Activated naive CD8-positive, alpha-beta T cell treated with anti-CD3 and anti-CD28 coated beads, Interleukin-2, amount 10 ng/mL, durations not matched to agents 7 days and 5 days (primary cell): ENCODE measurements around the gene DLEU7. TPM values are rescaled to one million over a fixed set of nuclear protein-coding genes. Genes with fewer than 3 reads are reported as not detected.

ENCODE experiments used
- total RNA-seq, 2 experiments: library from RNA; stranded (reverse); gene quantifications; one replicate each; pipeline ENCODE4 v1.2.3, GENCODE V29; 2021

The DLEU7 gene
- total RNA-seq, 2 experiments from 2014 or later = not detected

Other genes with a start within 250 kb of the DLEU7 start
- gene RNASEH2B, start 66.1 kb upstream of the DLEU7 start, total RNA-seq = 100 to 1,000 TPM; 101 to 103 TPM